HG02870 (cell line): Measurements from ENCODE around the gene CKAP4.

Source experiments
- ATAC-seq: cut with Tn5 transposase; IDR thresholded peaks from one replicate; pipeline ENCODE4 v1.9.1; 2021; ENCODE audit warnings: mild to moderate bottlenecking, moderate library complexity; ENCODE audit not compliant: unreplicated experiment

The CKAP4 gene

DNA sequence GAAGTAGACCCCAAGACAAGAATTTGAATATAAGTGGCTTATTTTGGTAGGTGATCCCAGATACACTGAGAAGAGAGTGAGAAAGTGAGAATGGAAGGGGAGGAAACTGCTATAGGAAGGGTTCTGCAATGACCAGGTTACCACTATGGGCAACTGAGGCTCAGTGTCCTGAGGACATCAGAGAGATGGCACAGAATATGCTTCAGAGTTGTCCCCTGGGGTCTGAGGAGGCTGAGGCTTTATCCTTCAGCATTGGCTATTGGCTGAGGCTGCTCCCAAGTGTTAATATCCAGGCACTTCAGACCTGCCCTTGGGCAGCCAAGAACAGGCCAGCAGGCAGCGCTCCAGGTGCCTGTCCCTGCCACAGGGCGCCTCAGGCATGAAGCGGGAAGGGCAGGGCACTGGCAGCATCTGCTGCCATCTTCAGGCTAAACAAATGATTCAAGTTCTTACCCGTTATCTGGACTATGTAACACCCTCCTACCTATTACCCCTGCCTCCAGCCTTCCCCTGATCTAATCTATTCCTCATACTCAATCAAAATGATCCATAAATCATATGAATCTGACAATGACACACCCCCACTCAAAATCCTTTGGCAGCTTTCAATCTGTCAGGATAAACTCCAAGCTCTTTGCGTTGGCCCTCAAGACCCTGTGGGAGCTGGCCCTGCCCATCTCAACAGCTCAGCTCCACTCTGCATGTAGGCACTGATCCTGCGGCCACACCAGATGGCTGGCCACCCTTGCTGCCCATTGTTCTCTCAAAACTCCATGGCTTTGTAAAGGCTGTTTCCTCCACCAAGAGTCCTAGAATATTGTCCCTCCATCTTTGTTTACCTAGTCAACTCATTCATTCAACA, 42.4 kb downstream of the CKAP4 start:
- ATAC-seq, result no peak

- no peak for ATAC-seq
Observed at GRCh38 chr12:106204312-106204711, 43.5 kb downstream of the CKAP4 start.

GRCh38 chr12:106197906-106198623, 49.8 kb downstream of the CKAP4 start:
- no peak for ATAC-seq

DNA sequence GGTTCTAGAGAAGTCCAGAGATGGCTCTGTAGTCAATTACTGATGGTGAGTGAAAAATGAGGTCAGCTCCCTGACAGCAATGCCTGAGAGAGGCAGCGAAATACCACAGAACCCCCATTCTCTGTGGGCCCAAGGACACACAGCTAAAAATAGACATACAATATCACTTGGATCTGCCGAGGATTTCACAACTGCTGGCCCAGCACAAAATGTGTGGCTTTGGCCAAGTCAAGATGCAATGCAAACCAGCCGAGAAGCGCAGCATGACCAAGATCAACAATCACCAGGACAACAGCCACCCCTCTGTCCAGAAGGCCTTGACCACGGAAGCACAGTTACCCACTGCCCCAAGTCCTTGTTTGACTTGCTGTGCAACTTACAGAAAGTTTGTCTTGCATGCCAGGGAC, 52.2 kb downstream of the CKAP4 start:
- no peak for ATAC-seq

GRCh38 chr12:106194351-106194750, 53.5 kb downstream of the CKAP4 start:
- ATAC-seq, result no peak

DNA sequence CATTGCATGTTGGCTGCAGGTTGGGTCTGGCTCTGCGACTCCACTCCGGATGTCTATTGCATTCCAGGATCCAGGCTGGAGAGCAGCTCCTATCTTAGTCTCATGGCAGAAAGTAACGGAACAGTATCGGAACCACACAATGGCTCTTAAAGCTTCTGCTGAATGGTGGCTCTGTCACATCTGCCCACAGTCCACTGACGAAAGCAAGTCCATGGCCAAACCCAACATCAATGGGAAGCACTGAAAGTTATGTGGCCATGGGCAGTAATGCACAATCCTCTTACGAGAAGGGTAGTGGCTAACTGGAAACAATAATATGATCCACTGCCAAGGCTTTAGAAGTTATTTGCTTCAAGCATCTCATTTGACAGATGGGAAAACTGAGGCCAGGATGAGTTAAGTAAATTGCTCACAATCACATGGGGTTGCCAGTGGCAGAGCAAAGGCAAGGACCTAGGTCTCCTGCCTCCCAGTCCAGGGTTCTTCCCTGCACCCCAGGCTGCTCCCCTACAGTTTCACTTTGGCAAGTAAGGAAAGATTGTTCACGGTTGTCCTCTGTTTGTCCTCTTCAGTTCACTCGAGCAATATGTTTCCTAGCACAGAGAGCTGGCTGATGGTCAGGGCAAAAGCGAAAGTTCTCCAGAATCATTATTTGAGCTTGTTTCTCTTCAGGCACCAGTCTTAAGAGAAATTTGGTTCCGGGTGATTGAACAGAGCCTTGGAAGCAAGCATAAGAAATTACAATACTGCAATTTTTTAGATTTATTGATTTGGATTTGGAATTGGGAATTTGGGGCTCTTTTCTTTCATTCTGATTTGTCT, 54.2 kb downstream of the CKAP4 start:
- no peak for ATAC-seq

DNA sequence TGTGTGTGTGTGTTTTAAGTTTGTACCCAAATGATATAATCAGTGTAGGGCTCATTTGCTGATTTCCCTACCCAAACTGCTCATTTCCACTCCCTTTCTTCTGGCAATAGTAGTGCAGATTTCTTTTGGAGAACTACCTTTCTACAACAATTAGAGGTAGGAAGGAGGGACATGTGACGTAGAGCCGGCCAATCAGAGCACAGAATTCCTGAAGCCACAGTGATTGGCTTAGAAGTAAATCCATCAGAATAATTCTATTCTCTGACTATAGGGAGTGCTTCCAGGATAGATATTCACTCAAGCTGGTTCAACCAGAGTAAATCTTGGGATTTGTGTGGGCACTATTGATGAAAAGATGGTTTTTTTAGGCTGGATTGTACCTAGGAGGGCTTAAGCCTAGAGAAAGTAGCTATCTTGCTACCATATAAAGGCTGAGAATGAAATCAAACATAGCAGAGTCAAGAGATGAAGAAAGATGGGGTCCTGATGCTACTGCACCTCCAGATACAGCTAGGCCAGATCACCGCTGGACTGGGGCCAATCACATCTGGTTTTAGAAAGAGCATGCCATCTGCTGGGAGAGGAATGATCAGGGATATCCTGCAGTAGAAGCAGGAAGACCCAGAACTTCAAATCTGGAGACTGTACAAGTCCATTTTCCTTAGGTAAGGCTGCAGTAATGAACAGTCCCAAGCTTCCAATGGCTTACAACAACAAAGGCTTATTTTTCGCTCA, 55.0 kb downstream of the CKAP4 start:
- no peak for ATAC-seq

DNA sequence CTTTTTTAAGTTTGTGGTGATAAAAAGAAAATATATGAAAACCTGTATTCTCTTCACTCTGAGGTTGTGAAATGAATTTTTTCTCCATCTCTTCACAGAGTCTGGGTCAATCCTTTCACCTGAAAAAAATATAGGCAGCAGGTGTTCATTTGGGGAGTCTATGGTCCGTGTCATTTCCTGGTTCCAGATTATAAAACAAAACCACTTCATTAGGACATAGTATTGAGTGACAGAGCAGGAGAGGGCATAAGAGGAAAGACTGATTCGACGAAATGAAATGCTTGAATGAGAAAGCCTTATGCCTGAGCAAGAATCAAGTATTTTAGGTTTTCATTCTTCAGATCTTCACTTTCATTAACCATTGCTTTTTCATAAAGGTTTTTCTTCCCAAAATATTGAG, 57.2 kb downstream of the CKAP4 start:
- no peak for ATAC-seq

- no peak for ATAC-seq
Observed at GRCh38 chr12:106189341-106189740, 58.5 kb downstream of the CKAP4 start.

DNA sequence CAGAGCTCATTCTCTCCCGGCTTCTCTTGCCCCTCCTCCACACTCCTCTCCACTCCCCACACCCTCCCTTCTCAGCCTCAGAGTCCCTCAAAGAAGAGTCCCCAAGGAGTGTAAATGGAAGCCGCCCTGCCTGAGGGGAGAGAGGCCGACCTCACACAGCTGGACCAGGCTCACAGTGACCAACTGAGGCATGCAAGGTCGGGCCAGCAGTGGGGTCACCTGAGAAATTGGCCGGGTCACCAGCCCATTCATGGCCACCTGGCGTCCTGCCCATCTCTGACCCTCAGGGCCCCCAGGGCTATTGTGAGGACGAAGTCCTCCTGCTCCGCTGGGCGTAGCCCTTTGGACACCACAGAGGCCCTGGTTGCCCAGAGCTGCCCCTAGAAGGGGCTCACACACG, 59.6 kb downstream of the CKAP4 start:
- ATAC-seq, result no peak
